ENCODE results near the gene MAN1A1. TPM values are rescaled to one million over a fixed set of nuclear protein-coding genes. Genes with fewer than 3 reads are reported as not detected.
"Not testable (repeated sequence)": the region's sequence is repeated elsewhere in the genome, so short reads cannot be mapped to it uniquely, and the experiment has no call there.

Gene MAN1A1
- total RNA-seq, 4 donors from 2014 or later: 52.7 to 123 (median 97.1) TPM

GRCh38 chr6:119160911-119161310, 188.7 kb downstream of the MAN1A1 start:
- Histone ChIP-seq H3K27ac (no peak overlapping the region), H3K27me3 (no peaks in the 10 kb centered on the region), H3K4me1 (peaks cover 0 to 6% (median 2%) of the 10 kb centered on the region in 4 donors), H3K9me3 (no peaks in the 10 kb centered on the region), H3K4me3 (no peak overlapping the region), H3K36me3 (no peaks in the 10 kb centered on the region)
- DNase-seq: no peak
- in situ Hi-C loops (cut with MboI; ENCODE audit: low pct_ligation_motif_present in 1 of 4, low pct_unique_long_range_greater_than_20kb in 1 of 4, low sequenced_read_pairs in 3 of 4): no loop called here
- intact Hi-C loops (cut with DNase I; ENCODE audit: low total_unique reads): no loop called here
- TF ChIP-seq, protein P1, sequence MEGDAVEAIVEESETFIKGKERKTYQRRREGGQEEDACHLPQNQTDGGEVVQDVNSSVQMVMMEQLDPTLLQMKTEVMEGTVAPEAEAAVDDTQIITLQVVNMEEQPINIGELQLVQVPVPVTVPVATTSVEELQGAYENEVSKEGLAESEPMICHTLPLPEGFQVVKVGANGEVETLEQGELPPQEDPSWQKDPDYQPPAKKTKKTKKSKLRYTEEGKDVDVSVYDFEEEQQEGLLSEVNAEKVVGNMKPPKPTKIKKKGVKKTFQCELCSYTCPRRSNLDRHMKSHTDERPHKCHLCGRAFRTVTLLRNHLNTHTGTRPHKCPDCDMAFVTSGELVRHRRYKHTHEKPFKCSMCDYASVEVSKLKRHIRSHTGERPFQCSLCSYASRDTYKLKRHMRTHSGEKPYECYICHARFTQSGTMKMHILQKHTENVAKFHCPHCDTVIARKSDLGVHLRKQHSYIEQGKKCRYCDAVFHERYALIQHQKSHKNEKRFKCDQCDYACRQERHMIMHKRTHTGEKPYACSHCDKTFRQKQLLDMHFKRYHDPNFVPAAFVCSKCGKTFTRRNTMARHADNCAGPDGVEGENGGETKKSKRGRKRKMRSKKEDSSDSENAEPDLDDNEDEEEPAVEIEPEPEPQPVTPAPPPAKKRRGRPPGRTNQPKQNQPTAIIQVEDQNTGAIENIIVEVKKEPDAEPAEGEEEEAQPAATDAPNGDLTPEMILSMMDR (IDR thresholded peaks at IDR 0.05): no peak
- TF ChIP-seq POLR2A (IDR thresholded peaks at IDR 0.05) (no peak), EP300 (IDR thresholded peaks at IDR 0.05; ENCODE audit: low read depth) (no peak), POLR2AphosphoS5 (IDR thresholded peaks at IDR 0.05) (no peak)
- 77 to 100% methylated on average over 1 to 2 of the region's 2 CpGs for WGBS, 2 donors (ENCODE audit: low coverage in 1 of 2)

DNA sequence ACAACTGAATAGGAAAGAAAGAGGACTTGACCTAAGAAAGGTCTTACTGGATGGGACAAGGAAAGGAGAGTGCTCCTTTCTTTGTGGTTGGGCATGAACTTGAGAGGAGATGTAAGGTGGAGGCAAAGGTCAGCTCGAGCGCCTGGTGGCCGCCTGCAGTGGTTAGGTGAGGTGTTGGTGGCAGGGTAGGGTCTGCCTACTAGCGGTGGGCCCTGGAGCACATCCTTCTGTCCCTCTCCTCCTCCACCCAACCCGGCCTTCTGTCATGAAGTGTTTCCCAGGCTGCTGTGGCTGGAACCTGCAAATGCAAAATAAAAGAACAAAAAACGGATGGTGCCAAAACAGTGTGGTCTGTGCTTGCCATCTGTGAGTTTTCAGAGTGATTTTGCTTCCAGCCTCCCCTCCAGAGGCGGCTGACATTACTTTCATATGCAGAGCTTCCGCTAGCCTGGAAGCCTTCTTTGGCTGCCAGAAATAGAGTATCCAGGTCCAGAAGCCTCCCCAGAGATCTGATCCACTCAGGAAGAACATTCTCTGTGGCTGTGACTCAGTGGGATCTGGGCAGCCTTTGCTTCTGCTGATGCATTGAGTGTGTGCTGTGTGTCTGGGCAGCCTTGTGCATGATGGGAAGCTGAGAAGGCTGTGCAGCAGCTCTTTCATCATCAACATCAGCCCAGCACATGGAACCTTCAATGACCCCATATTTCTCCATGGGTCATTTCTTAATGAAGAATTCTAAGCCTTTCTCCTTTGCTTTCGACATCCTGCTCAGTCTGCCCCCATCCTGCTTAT, 191.3 kb downstream of the MAN1A1 start:
- no peaks in the 10 kb centered on the region for H3K36me3 ChIP-seq
- H3K9me3 ChIP-seq: no peaks in the 10 kb centered on the region
- H3K4me1 ChIP-seq: peaks cover 0 to 6% (median 2%) of the 10 kb centered on the region in 4 donors
- DNase-seq: no peak
- no peak for TF ChIP-seq POLR2A (IDR thresholded peaks at IDR 0.05)
- peak in 1 of 3 donors; percentile 8 for TF ChIP-seq POLR2AphosphoS5 (IDR thresholded peaks at IDR 0.05)
- in situ Hi-C loops (cut with MboI; ENCODE audit: low pct_ligation_motif_present in 1 of 4, low pct_unique_long_range_greater_than_20kb in 1 of 4, low sequenced_read_pairs in 3 of 4): no loop called here
- H3K27me3 ChIP-seq: no peaks in the 10 kb centered on the region
- WGBS, 2 donors (ENCODE audit: low coverage in 1 of 2): 82 to 92% methylated on average over 1 to 9 of the region's 9 CpGs
- H3K27ac ChIP-seq: no peak overlapping the region
- no peak overlapping the region for H3K4me3 ChIP-seq
- intact Hi-C loops (cut with DNase I; ENCODE audit: low total_unique reads): no loop called here

- no peak overlapping the region for H3K27ac ChIP-seq
- in situ Hi-C loops (cut with MboI; ENCODE audit: low pct_ligation_motif_present in 1 of 4, low pct_unique_long_range_greater_than_20kb in 1 of 4, low sequenced_read_pairs in 3 of 4): no loop called here
- H3K9me3 ChIP-seq: no peaks in the 10 kb centered on the region
- no peak overlapping the region for H3K4me3 ChIP-seq
- intact Hi-C loops (cut with DNase I; ENCODE audit: low total_unique reads): no loop called here
- 57 to 72% methylated on average over 1 to 3 of the region's 3 CpGs for WGBS, 2 donors (ENCODE audit: low coverage in 1 of 2)
- no peak for TF ChIP-seq EP300 (IDR thresholded peaks at IDR 0.05; ENCODE audit: low read depth)
- no peak for TF ChIP-seq POLR2AphosphoS5 (IDR thresholded peaks at IDR 0.05)
- no peak for TF ChIP-seq POLR2A (IDR thresholded peaks at IDR 0.05)
- TF ChIP-seq, protein P1 (IDR thresholded peaks at IDR 0.05): no peak
- no peak for DNase-seq
- H3K27me3 ChIP-seq: no peaks in the 10 kb centered on the region
- no peaks in the 10 kb centered on the region for H3K36me3 ChIP-seq
- H3K4me1 ChIP-seq: peaks cover 0 to 6% (median 2%) of the 10 kb centered on the region in 4 donors
Observed at GRCh38 chr6:119157506-119157815, 192.1 kb downstream of the MAN1A1 start.

DNA sequence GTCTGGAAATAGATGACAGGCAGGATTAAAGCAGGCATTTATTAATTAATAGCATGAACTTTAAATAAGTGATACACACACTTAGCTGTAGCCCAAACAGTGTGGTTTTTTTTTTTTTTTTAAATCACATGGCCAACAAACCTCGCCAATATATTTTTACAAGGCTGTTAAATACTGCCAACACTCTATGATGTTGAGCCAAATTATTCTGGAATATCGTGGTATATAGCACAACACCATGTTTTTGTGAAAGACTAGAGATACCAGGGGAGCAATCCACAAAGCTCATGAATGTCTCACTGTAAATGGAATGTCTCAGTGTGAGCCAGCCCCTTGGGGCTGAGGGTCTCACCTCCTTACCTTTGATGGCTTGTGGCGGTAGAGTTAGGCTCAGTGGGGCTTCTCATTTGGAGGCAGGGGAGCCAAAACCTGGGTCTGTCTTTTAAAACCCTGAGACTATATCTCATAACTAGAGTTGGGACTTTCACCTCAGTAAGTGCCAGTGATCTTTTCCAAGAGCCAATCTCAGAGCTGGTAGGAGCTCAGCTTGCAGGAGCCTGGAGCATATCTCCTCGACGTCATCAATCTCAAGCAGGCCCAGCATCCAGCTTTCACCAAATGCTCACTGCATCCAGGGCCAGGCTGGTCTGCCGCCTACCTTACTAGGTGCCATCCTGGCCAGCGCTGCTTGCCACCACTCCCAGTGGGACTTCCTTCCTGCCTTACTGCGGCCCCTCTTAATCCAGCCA, 192.6 kb downstream of the MAN1A1 start:
- no peaks in the 10 kb centered on the region for H3K9me3 ChIP-seq
- intact Hi-C loops (cut with DNase I; ENCODE audit: low total_unique reads): no loop called here
- H3K27ac ChIP-seq: peak overlapping the region in 1 of 4 donors; percentile 24
- no peak for DNase-seq
- no peaks in the 10 kb centered on the region for H3K36me3 ChIP-seq
- WGBS, 2 donors (ENCODE audit: low coverage in 1 of 2): 23 to 54% methylated on average over 2 to 8 of the region's 8 CpGs
- no peak overlapping the region for H3K4me3 ChIP-seq
- no peaks in the 10 kb centered on the region for H3K27me3 ChIP-seq
- TF ChIP-seq, protein P1 (IDR thresholded peaks at IDR 0.05): no peak
- TF ChIP-seq POLR2AphosphoS5 (IDR thresholded peaks at IDR 0.05) (no peak), POLR2A (IDR thresholded peaks at IDR 0.05) (no peak), EP300 (IDR thresholded peaks at IDR 0.05; ENCODE audit: low read depth) (no peak)
- in situ Hi-C loops (cut with MboI; ENCODE audit: low pct_ligation_motif_present in 1 of 4, low pct_unique_long_range_greater_than_20kb in 1 of 4, low sequenced_read_pairs in 3 of 4): no loop called here
- peaks cover 0 to 6% (median 2%) of the 10 kb centered on the region in 4 donors for H3K4me1 ChIP-seq

GRCh38 chr6:119156082-119156481, 193.5 kb downstream of the MAN1A1 start:
- 77 to 90% methylated on average over 4 of the region's 4 CpGs for WGBS, 2 donors (ENCODE audit: low coverage in 1 of 2)
- in situ Hi-C loops (cut with MboI; ENCODE audit: low pct_ligation_motif_present in 1 of 4, low pct_unique_long_range_greater_than_20kb in 1 of 4, low sequenced_read_pairs in 3 of 4); H3K36me3 ChIP-seq; H3K27me3 ChIP-seq; H3K4me3 ChIP-seq; H3K4me1 ChIP-seq; H3K9me3 ChIP-seq; DNase-seq; H3K27ac ChIP-seq; intact Hi-C loops (cut with DNase I; ENCODE audit: low total_unique reads): not testable (repeated sequence)

All from transverse colon (tissue), 4 donors.